GM19043 (cell line): ENCODE measurements around the gene ODAD2.

Source experiments
- ATAC-seq: cut with Tn5 transposase; IDR thresholded peaks from one replicate; pipeline ENCODE4 v1.9.1; 2021; ENCODE audit warnings: low read depth; ENCODE audit not compliant: unreplicated experiment

Gene ODAD2

DNA sequence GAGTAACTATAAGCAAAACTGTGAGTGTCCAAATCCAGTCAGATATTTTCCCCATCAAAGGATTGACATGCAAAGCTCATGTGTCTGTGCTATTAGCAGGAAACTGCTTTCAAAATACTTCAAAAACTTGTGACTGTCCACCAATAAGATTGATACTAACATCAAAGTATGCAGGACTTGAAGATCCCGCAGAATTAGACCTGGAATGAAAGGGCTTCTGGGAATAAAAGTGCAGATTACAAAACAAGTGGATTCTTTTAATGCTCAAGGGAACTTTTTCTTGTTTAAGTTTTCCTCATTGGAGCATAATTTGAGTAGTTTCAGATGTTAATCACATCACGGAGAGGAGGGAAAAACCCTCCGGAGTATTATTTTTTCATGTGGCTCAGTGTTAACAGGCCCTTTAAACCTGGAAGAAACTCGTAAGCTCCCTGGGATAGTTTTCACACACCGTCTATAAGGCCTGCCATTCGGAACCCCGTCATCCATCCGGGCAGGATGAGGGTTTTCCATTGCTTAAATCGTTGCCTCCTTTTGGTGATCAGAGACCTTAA, 219.3 kb downstream of the ODAD2 start:
- ATAC-seq = no peak

DNA sequence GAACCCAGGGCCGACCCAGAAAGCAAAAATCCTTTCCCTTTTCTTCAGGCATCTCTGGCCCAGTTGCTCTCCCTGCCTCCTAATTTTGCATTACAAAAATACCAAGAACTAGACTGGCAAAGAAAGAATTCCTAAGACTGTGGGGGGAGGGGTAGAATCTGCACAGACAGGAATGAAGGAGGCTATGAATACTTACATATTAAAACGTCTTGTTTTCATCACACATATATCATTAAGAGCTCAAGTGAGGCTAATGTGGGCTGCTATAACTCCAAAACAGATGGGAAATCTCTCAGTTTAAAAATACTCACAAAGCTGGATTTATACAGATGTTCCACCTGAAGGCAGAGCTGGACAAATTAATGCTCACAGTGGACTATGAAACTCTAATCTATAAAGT, 224.0 kb downstream of the ODAD2 start:
- no peak for ATAC-seq

DNA sequence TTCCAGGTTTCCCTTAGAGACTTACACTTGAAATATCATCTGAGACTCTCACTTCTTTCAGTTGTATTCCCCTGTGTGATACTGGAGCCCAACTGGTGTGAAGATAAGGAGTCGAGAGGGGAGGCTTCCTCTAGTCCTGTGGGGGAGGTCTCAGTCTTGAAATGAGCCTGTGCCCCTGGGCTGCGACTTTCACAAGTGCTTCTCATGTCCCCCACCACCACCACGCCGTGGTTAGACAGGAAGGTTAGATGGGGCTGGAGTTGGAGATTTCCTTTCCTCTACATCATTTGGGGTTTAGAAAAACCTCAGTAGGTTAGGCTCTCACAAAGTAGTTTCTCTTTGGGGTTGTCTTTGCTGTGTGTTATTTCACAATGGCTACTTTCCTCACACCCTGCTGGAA, 227.6 kb downstream of the ODAD2 start:
- no peak for ATAC-seq

DNA sequence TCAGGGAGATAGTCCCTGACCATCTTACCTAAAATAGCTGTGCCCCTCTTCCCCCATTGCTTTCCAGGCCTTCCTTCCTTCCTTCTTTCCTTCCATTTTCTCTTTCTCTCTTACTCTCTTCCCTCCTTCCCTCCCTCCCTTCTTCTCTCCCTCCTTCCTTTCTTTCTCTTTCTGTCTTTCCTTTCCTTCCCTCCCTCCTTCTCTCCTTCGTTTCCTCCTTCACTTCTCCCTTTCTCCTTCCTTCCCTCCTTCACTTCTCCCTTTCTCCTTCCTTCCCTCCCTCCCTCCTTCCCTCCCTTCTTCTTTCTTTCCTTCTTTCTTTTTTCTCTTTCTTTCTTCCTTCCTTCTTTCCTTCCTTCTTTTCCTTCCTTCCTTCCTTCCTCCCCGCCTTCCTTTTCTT, 228.7 kb downstream of the ODAD2 start:
- no peak for ATAC-seq
